OCI-M2 (cell line): ENCODE measurements around the gene IQGAP3.

Experiments
- DNase-seq: peaks from one replicate; lab custom pipeline; 2025; ENCODE audit not compliant: unreplicated experiment; lab: John Stamatoyannopoulos, UW

IQGAP3 gene

GRCh38 chr1:156484480-156485058, 87.8 kb downstream of the IQGAP3 start:
- DNase-seq: no peak

GRCh38 chr1:156483397-156483796, 89.0 kb downstream of the IQGAP3 start:
- no peak for DNase-seq

- no peak for DNase-seq
These were observed 90.1 kb downstream of the IQGAP3 start for GRCh38 chr1:156482276-156482675.

- DNase-seq: no peak
These were observed 90.8 kb downstream of the IQGAP3 start for GRCh38 chr1:156481527-156481926.

DNA sequence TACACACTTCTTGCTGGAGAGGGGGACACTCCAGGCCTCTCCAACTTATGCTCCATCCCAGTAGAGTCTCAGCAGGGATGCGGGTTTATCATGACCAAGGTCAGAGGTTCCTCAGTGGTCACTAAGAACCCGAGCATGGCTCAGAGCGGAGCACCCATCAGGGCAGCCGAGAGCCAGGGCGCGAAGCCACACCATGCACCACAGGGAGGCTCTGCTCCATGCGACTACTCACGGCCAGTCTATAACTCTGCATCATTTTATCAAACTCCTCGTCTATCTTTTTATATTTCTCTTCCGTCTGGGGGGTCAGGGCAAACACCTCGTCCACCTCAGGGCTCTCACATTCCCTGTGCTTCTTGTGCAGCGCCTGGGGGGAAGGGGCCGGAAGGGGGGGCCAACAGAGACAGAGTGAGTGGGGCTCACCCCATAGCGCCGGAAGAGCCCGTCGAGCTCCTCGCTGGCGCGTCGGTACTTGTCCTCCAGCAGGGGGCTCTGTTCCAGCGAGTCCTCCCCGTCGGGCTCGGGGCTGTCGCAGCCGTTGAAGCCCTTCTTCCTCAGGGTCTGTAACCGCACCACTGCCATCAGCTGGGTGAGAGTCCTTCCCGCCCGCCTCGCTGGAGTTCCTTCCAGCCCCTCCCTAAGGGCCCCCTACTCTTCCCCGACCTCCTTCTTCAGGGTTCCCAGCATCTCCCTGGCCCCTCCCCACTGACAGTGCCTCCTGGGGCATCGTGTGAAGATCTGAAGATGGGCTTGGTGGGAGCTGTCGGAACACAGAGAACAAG, 91.8 kb downstream of the IQGAP3 start:
- no peak for DNase-seq

- no peak for DNase-seq
These were observed 92.4 kb downstream of the IQGAP3 start for GRCh38 chr1:156480016-156480370.

DNA sequence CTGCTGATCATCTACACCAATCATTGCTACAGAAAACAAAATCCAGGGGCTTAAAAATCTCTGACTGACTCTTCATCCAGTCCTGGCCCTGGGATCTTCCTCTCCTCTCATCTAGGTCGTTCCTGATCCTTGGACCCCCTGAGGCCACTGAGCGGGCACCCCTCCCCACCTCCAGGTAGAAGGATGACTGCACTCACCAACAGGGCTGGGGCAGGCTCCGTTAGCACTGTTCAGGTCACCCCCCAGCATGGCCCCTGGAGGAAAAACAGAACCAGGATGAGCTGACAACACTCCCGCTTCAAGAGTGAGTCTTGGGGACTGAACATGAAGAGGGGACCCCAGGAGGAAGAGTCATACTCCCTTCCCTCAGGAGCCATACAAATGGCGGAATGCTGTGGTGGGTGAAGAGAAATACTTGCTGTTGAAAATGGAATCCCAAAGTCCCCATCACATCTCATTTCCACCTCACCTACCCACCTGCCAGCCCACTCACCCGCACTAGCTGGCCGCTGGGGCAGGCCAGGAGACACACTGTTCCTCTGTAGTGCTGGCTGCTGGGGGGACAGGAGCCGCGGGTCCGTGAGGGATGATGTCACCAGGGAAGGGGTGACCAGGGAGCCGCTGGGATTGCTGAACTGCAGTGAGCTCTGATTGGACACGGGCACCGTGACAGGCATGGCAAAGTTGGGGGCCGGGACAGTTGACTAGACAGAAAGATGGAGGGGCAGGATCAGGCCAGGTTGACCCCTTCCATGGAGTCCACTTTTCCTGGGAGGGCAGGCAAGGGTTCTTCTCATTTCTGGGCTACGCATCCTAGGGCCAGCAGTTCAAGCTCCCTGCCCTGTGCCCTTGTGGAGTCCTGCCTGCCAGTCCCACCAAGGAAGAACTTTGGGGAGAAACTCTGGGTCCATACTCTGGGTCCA, 93.0 kb downstream of the IQGAP3 start:
- DNase-seq: no peak

- no peak for DNase-seq
These were observed 94.1 kb downstream of the IQGAP3 start for GRCh38 chr1:156478250-156478627.

GRCh38 chr1:156477526-156478249, 94.7 kb downstream of the IQGAP3 start:
- DNase-seq: no peak

GRCh38 chr1:156476501-156477298, 95.7 kb downstream of the IQGAP3 start:
- no peak for DNase-seq

- no peak for DNase-seq
These were observed 96.5 kb downstream of the IQGAP3 start for GRCh38 chr1:156475568-156476500.
